Body of pancreas (tissue), 4 donors: ENCODE data around the gene PPP1R7.

Source experiments
- CTCF ChIP-seq, 7 experiments: fragments of 450-650 bp in 4 of 7; fragments of 200-600 bp in 3 of 7; sonication (generic) in 3 of 7; IDR thresholded peaks; one replicate each; pipeline ENCODE4 v1.5.1; 2016 to 2019; ENCODE audit warnings: antibody characterized with exemption in 7 of 7
- POLR2A ChIP-seq, 3 donors: fragments of 450-650 bp; IDR thresholded peaks; one replicate each; pipeline ENCODE4 v1.6.1; 2016; ENCODE audit warnings: antibody characterized with exemption in 3 of 3, mild to moderate bottlenecking in 2 of 3

- TF ChIP-seq POLR2A (IDR thresholded peaks at IDR 0.05) (no peak), CTCF (IDR thresholded peaks at IDR 0.05) (no peak)
These were observed 29.3 kb upstream of the PPP1R7 start for GRCh38 chr2:241121008-241121407.
